BJ (cell line): ENCODE measurements around the gene IFIT2. TPM values are rescaled to one million over a fixed set of nuclear protein-coding genes. Genes with fewer than 3 reads are reported as not detected.
A peak's percentile ranks its signal among the peaks of the same experiment; 100 is the strongest.

Experiments
- CTCF ChIA-PET: fragments of 350-600 bp; formaldehyde crosslinking; extraction: SDS; loops from one replicate; lab custom pipeline; 2021; ENCODE audit warnings: antibody characterized with exemption, inconsistent platforms; lab: Yijun Ruan, JAX
- POLR2A ChIA-PET: fragments of 300-600 bp; sonication (Branson Sonifier 250); formaldehyde crosslinking; extraction: SDS; loops from one replicate; lab custom pipeline; 2021; ENCODE audit warnings: antibody characterized with exemption; lab: Charles Lee
- DNase-seq: peaks from one replicate; pipeline ENCODE4 v3.0.0-alpha.2; 2011; ENCODE audit warnings: low read depth
- H3K27me3 ChIP-seq: 2 replicates; pipeline ENCODE4 v1.6.0; 2011; ENCODE audit warnings: low read length; ENCODE audit not compliant: control insufficient read depth, insufficient read depth
- H3K36me3 ChIP-seq: 2 replicates; pipeline ENCODE4 v1.5.1; 2011; ENCODE audit warnings: low read length; ENCODE audit not compliant: control insufficient read depth, insufficient read depth
- H3K4me3 ChIP-seq: 2 replicates; pipeline ENCODE4 v1.5.1; 2011; ENCODE audit warnings: low read depth, mild to moderate bottlenecking, control low read depth, low read length
- polyA plus RNA-seq: library from polyadenylated mRNA; depleted of rRNA; stranded (reverse); fragments of >200 nt; gene quantifications from 2 replicates; pipeline ENCODE4 v1.2.3, GENCODE V29; 2011
- TF ChIP-seq, protein P1 (sequence below): IDR thresholded peaks from 2 replicates; pipeline ENCODE4 v1.5.1; 2011; ENCODE audit warnings: low read depth, mild to moderate bottlenecking, control low read depth, inconsistent platforms, low read length, moderate library complexity; ENCODE audit not compliant: insufficient read depth

IFIT2 gene
- polyA plus RNA-seq, 1 experiment: 6.2 TPM

DNA sequence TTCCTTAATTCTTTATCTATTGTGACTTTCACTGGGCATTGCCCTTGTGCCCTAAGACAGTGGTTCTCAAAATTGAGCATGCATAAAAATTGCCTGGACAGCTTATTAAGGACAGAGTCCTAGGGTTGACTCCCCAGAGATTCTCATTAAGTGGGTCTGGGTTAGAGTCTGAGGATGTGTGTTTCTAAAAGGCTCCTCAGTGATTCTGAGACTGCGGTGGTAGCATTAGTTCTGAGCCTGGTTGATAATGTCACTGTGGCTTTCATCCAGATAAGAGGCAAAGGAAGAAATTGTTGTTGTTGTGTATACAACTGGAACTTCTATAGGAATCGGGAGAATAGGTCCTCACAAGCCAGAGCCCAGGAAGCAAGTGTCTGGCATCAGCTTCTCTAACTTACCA, 1.3 kb downstream of the IFIT2 start:
- 0 out of 2 replicates have a peak, but pooled peaks cover 1% of the 10 kb centered on the region for H3K36me3 ChIP-seq
- ChIA-PET POLR2A (no interaction called here), CTCF (interaction anchor here (1.4 to 2.0 kb wide), 2 partner anchors 52 to 66 kb away, joined by 4 to 12 read pairs; no protein-coding TSS in a partner anchor)
- no peaks in the 10 kb centered on the region for H3K27me3 ChIP-seq
- DNase-seq: no peak
- H3K4me3 ChIP-seq: peak overlapping the region; percentile 8; the same call in 1 of the 2 replicates
- TF ChIP-seq, protein P1, sequence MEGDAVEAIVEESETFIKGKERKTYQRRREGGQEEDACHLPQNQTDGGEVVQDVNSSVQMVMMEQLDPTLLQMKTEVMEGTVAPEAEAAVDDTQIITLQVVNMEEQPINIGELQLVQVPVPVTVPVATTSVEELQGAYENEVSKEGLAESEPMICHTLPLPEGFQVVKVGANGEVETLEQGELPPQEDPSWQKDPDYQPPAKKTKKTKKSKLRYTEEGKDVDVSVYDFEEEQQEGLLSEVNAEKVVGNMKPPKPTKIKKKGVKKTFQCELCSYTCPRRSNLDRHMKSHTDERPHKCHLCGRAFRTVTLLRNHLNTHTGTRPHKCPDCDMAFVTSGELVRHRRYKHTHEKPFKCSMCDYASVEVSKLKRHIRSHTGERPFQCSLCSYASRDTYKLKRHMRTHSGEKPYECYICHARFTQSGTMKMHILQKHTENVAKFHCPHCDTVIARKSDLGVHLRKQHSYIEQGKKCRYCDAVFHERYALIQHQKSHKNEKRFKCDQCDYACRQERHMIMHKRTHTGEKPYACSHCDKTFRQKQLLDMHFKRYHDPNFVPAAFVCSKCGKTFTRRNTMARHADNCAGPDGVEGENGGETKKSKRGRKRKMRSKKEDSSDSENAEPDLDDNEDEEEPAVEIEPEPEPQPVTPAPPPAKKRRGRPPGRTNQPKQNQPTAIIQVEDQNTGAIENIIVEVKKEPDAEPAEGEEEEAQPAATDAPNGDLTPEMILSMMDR: no peak

DNA sequence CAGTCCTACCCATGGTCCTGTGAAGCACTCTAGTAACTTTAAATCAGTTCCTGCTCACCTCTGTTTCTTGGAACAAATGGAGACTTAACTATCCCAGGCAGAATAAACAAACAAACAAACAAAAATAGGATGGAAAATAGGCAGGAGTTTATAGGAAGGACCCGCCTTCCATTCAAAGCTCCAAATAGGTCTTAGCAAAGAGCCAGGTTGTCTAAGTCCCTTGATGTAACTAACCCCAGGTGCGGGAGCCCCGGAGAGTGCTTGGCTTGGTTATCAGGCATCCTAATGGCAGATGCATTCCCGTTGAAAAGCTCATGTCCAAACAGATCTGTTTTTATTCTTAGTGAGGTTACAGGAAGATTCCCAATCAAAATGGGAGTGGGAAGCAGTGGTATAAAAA, 2.2 kb downstream of the IFIT2 start:
- H3K36me3 ChIP-seq: 0 out of 2 replicates have a peak, but pooled peaks cover 1% of the 10 kb centered on the region
- TF ChIP-seq, protein P1: no peak
- no peak for DNase-seq
- H3K4me3 ChIP-seq: no peak overlapping the region
- ChIA-PET POLR2A (interaction anchor here (0.6 kb wide), 1 partner anchor 1249 kb away, joined by 3 read pairs; no protein-coding TSS in a partner anchor), CTCF (interaction anchor here (0.5 to 2.0 kb wide), 4 partner anchors 20 to 349 kb away, joined by 3 to 12 read pairs (median 4); no protein-coding TSS in a partner anchor)
- H3K27me3 ChIP-seq: no peaks in the 10 kb centered on the region

DNA sequence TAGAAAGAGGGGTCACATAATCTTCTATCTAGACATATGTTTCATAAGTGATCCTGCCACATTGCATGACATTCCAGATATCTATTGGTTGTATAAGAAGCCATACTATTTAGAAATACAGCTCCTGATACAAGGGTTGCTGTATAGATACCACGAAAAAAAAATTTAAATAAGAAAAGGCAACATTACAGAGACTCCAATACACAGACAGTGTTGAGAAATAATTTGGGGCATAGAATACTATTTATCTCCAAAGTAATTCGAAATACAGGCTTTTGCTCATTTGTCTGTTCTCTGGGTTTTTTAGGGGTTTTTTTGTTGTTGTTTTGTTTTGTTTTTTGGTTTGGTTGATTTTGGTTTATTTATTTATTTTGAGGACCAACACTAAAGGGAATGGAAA, 2.6 kb downstream of the IFIT2 start:
- H3K36me3 ChIP-seq: 0 out of 2 replicates have a peak, but pooled peaks cover 1% of the 10 kb centered on the region
- ChIA-PET POLR2A (interaction anchor here (0.6 kb wide), 1 partner anchor 1250 kb away, joined by 3 read pairs; no protein-coding TSS in a partner anchor), CTCF (interaction anchor here (1.0 to 2.0 kb wide), 5 partner anchors 21 to 65 kb away, joined by 3 to 12 read pairs (median 3); no protein-coding TSS in a partner anchor)
- no peak overlapping the region for H3K4me3 ChIP-seq
- H3K27me3 ChIP-seq: no peaks in the 10 kb centered on the region
- DNase-seq: no peak
- TF ChIP-seq, protein P1: no peak

DNA sequence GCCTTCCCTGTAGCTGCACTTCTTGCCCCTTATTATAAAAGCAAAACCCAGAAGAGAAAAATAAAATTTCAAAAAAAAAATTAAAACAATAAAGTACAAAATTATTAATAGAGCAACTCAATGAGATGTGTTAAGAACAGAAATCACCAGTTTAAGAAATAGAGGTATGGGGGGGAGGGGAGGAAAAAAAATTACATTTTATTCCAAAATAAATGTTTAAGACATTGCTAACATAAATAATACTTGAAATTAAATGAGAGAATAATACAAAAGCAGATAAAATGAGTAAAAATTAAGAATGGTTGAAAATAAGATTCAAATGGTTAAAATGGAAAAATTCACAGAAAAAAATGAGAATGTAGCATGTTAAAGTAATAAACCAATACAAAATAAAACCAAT, 3.1 kb downstream of the IFIT2 start:
- no peaks in the 10 kb centered on the region for H3K27me3 ChIP-seq
- H3K36me3 ChIP-seq: 0 out of 2 replicates have a peak, but pooled peaks cover 1% of the 10 kb centered on the region
- TF ChIP-seq, protein P1: no peak
- H3K4me3 ChIP-seq: no peak overlapping the region
- no peak for DNase-seq
- CTCF ChIA-PET: interaction anchor here (0.9 to 1.2 kb wide), 4 partner anchors 12 to 47 kb away, joined by 3 read pairs; no protein-coding TSS in a partner anchor
- POLR2A ChIA-PET: no interaction called here

DNA sequence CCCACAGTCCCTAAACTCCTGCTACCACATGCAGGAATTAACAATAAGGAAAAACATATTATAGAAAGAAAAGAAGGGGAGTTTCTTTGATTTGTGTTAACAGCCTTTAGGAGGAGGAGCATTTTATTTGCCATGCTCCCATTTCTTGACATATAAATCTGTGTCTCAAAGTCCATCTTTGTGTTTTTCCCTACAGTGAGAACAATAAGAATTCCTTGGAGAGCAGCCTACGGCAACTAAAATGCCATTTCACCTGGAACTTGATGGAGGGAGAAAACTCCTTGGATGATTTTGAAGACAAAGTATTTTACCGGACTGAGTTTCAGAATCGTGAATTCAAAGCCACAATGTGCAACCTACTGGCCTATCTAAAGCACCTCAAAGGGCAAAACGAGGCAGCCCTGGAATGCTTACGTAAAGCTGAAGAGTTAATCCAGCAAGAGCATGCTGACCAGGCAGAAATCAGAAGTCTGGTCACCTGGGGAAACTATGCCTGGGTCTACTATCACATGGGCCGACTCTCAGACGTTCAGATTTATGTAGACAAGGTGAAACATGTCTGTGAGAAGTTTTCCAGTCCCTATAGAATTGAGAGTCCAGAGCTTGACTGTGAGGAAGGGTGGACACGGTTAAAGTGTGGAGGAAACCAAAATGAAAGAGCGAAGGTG, 4.1 kb downstream of the IFIT2 start:
- H3K4me3 ChIP-seq: no peak overlapping the region
- ChIA-PET CTCF (interaction anchor here (1.1 to 1.6 kb wide), 3 partner anchors 22 to 63 kb away, joined by 3 to 5 read pairs (median 4); no protein-coding TSS in a partner anchor), POLR2A (no interaction called here)
- TF ChIP-seq, protein P1: no peak
- no peaks in the 10 kb centered on the region for H3K27me3 ChIP-seq
- 0 out of 2 replicates have a peak, but pooled peaks cover 1% of the 10 kb centered on the region for H3K36me3 ChIP-seq
- no peak for DNase-seq
